ENCODE results near the gene KCNIP1.

KCNIP1 gene

GRCh38 chr5:170773024-170773985 lies 269.5 kb downstream of the KCNIP1 start:
- Histone ChIP-seq H3K27ac (ENCODE audit: low read depth, low read length) (no peak overlapping the region), H3K9me2 (replicated peaks; ENCODE audit: insufficient read depth, low read length) (no peaks in the 10 kb centered on the region), H4K20me1 (ENCODE audit: low read depth, low read length) (no peaks in the 10 kb centered on the region), H3K36me3 (ENCODE audit: low read length) (no peaks in the 10 kb centered on the region), H3F3A (ENCODE audit: insufficient read depth) (no peaks in the 10 kb centered on the region), H3K9me3 (ENCODE audit: insufficient read depth, low read length) (no peaks in the 10 kb centered on the region), H3K9ac (ENCODE audit: low read length) (no peak overlapping the region), H3K27me3 (ENCODE audit: low read length) (no peaks in the 10 kb centered on the region), H2AFZ (ENCODE audit: low read depth, low read length, severe bottlenecking) (no peak overlapping the region), H3K79me2 (ENCODE audit: insufficient read depth, low read length) (no peaks in the 10 kb centered on the region), H3K4me2 (ENCODE audit: low read depth, low read length, poor library complexity, severe bottlenecking) (no peak overlapping the region), H3K4me3 (ENCODE audit: insufficient read depth, low read length, poor library complexity, severe bottlenecking) (no peak overlapping the region)
- no peak for TF ChIP-seq EZH2phosphoT487 (conservative IDR thresholded peaks at IDR 0.05; ENCODE audit: low read length)
- no peak for TF ChIP-seq CTCF (IDR thresholded peaks at IDR 0.05; ENCODE audit: insufficient read depth, low read length, poor library complexity, severe bottlenecking)

- TF ChIP-seq EZH2phosphoT487 (conservative IDR thresholded peaks at IDR 0.05; ENCODE audit: low read length), result no peak
- no peak for TF ChIP-seq CTCF (IDR thresholded peaks at IDR 0.05; ENCODE audit: insufficient read depth, low read length, poor library complexity, severe bottlenecking)
- Histone ChIP-seq H3K9ac (ENCODE audit: low read length) (no peak overlapping the region), H3K36me3 (ENCODE audit: low read length) (no peaks in the 10 kb centered on the region), H4K20me1 (ENCODE audit: low read depth, low read length) (no peaks in the 10 kb centered on the region), H3K79me2 (ENCODE audit: insufficient read depth, low read length) (no peaks in the 10 kb centered on the region), H3K27ac (ENCODE audit: low read depth, low read length) (no peak overlapping the region), H3F3A (ENCODE audit: insufficient read depth) (no peaks in the 10 kb centered on the region), H3K9me2 (replicated peaks; ENCODE audit: insufficient read depth, low read length) (no peaks in the 10 kb centered on the region), H3K27me3 (ENCODE audit: low read length) (no peaks in the 10 kb centered on the region), H3K4me3 (ENCODE audit: insufficient read depth, low read length, poor library complexity, severe bottlenecking) (no peak overlapping the region), H3K9me3 (ENCODE audit: insufficient read depth, low read length) (no peaks in the 10 kb centered on the region), H3K4me2 (ENCODE audit: low read depth, low read length, poor library complexity, severe bottlenecking) (no peak overlapping the region), H2AFZ (ENCODE audit: low read depth, low read length, severe bottlenecking) (no peak overlapping the region)
Measured at GRCh38 chr5:170774831-170775230, 271.0 kb downstream of the KCNIP1 start.

GRCh38 chr5:170781946-170782345 lies 278.1 kb downstream of the KCNIP1 start:
- H3K9me2 ChIP-seq (replicated peaks; ENCODE audit: insufficient read depth, low read length), result no peaks in the 10 kb centered on the region
- H3K27ac ChIP-seq (ENCODE audit: low read depth, low read length), result no peak overlapping the region
- H2AFZ ChIP-seq (ENCODE audit: low read depth, low read length, severe bottlenecking), result no peak overlapping the region
- no peaks in the 10 kb centered on the region for H3K9me3 ChIP-seq (ENCODE audit: insufficient read depth, low read length)
- TF ChIP-seq CTCF (IDR thresholded peaks at IDR 0.05; ENCODE audit: insufficient read depth, low read length, poor library complexity, severe bottlenecking), result no peak
- no peak for TF ChIP-seq EZH2phosphoT487 (conservative IDR thresholded peaks at IDR 0.05; ENCODE audit: low read length)
- no peaks in the 10 kb centered on the region for H3F3A ChIP-seq (ENCODE audit: insufficient read depth)
- H3K36me3 ChIP-seq (ENCODE audit: low read length), result no peaks in the 10 kb centered on the region
- H3K79me2 ChIP-seq (ENCODE audit: insufficient read depth, low read length), result no peaks in the 10 kb centered on the region
- no peak overlapping the region for H3K9ac ChIP-seq (ENCODE audit: low read length)
- H3K27me3 ChIP-seq (ENCODE audit: low read length), result no peaks in the 10 kb centered on the region
- H4K20me1 ChIP-seq (ENCODE audit: low read depth, low read length), result no peaks in the 10 kb centered on the region
- no peak overlapping the region for H3K4me2 ChIP-seq (ENCODE audit: low read depth, low read length, poor library complexity, severe bottlenecking)
- H3K4me3 ChIP-seq (ENCODE audit: insufficient read depth, low read length, poor library complexity, severe bottlenecking), result no peak overlapping the region

All from SU-DHL-6 (cell line).